Measurements from ENCODE around the gene EEF2K. TPM values are rescaled to one million over a fixed set of nuclear protein-coding genes. Genes with fewer than 3 reads are reported as not detected.
"Not testable (repeated sequence)": the region's sequence is repeated elsewhere in the genome, so short reads cannot be mapped to it uniquely, and the experiment has no call there.

The EEF2K gene
- total RNA-seq: 10 to 100 TPM; 25.7 to 26.1 TPM

DNA sequence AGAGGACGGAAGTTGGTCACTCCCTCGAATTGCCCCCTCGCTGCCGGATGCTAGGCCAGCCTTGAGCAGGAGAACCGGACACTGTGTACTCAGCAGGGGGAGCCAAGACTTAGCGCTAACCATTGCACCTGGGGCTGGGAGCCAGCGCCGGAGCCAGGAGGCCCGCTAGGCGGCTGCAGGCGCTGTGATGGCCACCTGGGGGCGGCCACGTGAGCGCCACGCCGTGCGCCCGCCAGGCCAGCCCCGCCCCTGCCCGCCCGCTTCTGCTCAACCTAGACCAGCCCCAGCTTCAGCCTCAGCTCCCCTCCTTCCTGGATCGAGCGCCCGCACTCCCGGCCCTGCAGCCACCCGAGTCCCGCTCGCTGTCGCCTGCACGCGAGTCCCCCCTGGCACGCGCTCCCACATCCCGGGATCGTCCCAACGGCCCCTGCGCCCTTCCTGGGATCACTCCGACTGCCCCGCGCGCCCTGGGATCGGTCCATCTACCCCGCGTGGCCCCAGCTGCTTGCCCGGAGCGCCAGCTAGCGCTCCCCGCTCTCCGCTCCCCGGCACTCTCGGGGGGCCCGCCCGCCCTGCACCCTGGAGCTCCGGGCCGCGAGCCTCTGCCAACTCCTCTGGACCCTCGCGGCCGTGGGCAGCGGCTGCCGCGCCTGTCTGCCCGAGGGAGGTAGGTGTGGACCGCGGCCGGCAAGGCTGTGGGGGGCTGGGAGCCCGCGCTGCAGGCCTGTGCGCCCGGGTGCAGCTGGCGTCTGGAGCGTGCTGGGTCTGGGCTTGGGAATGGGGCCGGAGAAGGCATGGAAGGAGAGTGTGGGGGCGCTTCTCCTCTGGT is at the start of gene EEF2K:
Gene EEF2K (plus strand): TSS at position 266 of the 829 bp plus-strand sequence. CDS start 19,452 bp downstream, outside the sequence.
- DNase-seq: peak; percentile 87
- POLR2A ChIA-PET: interaction anchor here (0.6 to 2.7 kb wide), 10 partner anchors 10 to 91 kb away, joined by 3 to 38 read pairs (median 4); partner anchors contain the start of gene POLR3E
- Mint-ChIP-seq H3K4me3 (peak within 1 kb of the TSS; percentile 98), H3K4me1 (peaks cover 31% of the 10 kb centered on the region), H3K36me3 (peaks cover 14% of the 10 kb centered on the region), H3K27ac (peak within 1 kb of the TSS; percentile 84), H3K27me3 (no peaks in the 10 kb centered on the region), H3K9me3 (peaks cover 4% of the 10 kb centered on the region)
- ATAC-seq (ENCODE audit: low read depth): peak; percentile 92

DNA sequence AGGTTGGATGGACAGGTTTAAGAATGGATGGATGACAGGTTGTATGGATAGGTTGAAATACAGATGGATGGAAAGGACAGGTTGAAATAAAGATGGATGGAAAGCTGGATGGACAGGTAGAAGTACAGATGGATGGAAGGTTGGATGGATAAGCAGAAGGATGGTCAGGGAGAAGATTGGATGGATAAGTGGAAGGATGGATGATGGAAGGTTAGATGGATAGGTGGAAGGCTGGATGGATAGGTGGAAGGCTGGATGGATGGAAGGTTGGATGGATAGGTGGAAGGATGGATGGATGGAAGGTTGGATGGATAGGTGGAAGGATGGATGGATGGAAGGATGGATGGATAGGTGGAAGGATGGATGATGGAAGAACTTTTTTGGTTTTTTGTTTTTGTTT is 44.7 kb upstream of the EEF2K start:
- no peak for DNase-seq
- no peak for ATAC-seq (ENCODE audit: low read depth)
- peaks cover 4% of the 10 kb centered on the region for H3K9me3 Mint-ChIP-seq
- H3K4me1 Mint-ChIP-seq: no peaks in the 10 kb centered on the region
- POLR2A ChIA-PET: no interaction called here
- no peaks in the 10 kb centered on the region for H3K36me3 Mint-ChIP-seq
- no peak overlapping the region for H3K4me3 Mint-ChIP-seq
- H3K27me3 Mint-ChIP-seq: peaks cover 16% of the 10 kb centered on the region
- H3K27ac Mint-ChIP-seq: no peak overlapping the region

DNA sequence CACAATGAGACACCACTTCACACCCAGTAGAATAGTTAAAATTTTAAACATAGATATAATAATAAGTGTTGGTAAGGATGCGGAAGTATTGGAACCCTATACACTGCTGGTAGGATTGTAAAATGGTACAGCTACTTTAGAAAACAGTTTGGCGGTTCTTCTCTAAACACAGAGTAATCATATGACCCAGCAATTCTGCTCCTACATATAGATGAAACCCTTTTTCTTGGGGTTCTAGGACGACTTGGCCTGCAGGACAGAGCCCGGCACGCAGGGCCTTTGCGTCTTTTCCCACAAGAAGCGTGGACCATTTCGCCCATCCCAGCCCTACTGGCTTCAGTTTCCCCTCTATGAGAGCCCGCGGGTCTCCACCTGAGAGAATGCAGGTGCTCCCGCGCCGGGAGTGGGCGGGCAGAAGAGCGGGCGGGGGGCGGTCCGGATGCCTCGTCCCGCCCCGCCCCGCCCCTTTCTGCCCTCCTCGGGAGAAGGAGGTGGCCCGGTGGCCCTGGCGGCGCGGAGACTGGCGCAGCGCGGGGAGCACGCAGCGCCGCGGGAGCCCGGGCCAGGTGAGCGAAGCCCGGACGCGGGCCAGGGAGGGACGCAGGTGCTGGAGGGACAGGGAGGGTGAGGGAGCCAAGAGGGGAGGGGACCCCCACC is 44.0 kb upstream of the EEF2K start, which contains the start of gene SDR42E2:
Gene SDR42E2 (plus strand): TSS at position 508 of the 657 bp plus-strand sequence. CDS start 3,077 bp downstream, outside the sequence.
- Mint-ChIP-seq H3K4me1 (no peaks in the 10 kb centered on the region), H3K36me3 (no peaks in the 10 kb centered on the region), H3K4me3 (no peak within 1 kb of the TSS), H3K27ac (no peak within 1 kb of the TSS), H3K27me3 (peaks cover 16% of the 10 kb centered on the region), H3K9me3 (peaks cover 4% of the 10 kb centered on the region)
- POLR2A ChIA-PET: no interaction called here
- DNase-seq (peak; percentile 42), ATAC-seq (ENCODE audit: low read depth) (peak; percentile 56)

DNA sequence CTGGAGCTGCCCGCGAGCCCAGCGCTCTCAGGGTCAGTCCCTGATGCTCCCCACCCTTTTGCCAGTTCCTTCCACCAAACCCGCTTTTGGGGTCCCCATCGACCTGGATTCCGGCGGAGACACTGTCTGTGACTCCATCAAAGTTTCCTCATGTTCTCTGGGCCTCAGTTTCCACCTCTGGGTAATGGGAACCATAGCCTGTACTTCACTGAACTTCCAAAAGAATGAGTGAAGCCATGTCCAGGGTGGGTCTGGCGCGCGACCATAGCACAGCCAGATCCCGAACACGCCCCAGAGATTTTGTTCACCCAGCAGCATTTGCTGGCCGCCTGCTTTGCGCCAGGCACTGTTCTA is 43.4 kb upstream of the EEF2K start:
- Mint-ChIP-seq H3K4me3 (no peak overlapping the region), H3K9me3 (peaks cover 4% of the 10 kb centered on the region), H3K27me3 (peaks cover 16% of the 10 kb centered on the region), H3K4me1 (no peaks in the 10 kb centered on the region), H3K27ac (no peak overlapping the region), H3K36me3 (no peaks in the 10 kb centered on the region)
- DNase-seq: no peak
- POLR2A ChIA-PET: no interaction called here
- ATAC-seq (ENCODE audit: low read depth): no peak

DNA sequence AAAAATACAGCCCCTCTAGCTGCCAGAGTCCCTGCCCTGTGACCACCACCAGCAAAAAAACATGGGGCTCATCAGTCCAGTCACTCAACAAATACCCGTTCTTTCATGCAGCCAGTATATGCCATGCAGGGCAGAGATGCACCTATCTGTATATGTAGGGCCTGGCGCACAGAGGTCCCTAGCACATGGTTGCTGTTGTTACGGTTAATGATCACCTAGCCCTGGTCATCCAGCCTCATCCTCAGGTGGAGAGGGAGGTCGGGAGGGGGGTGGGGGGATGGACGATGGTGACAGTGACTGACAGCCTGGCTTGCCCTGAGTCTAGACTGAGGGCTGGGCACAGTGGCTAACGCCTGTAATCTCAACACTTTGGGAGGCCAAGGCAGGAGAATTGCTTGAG is 42.3 kb upstream of the EEF2K start:
- H3K36me3 Mint-ChIP-seq: no peaks in the 10 kb centered on the region
- no peak for ATAC-seq (ENCODE audit: low read depth)
- peaks cover 4% of the 10 kb centered on the region for H3K9me3 Mint-ChIP-seq
- DNase-seq: no peak
- POLR2A ChIA-PET: no interaction called here
- H3K27ac Mint-ChIP-seq: no peak overlapping the region
- peaks cover 16% of the 10 kb centered on the region for H3K27me3 Mint-ChIP-seq
- no peaks in the 10 kb centered on the region for H3K4me1 Mint-ChIP-seq
- no peak overlapping the region for H3K4me3 Mint-ChIP-seq

DNA sequence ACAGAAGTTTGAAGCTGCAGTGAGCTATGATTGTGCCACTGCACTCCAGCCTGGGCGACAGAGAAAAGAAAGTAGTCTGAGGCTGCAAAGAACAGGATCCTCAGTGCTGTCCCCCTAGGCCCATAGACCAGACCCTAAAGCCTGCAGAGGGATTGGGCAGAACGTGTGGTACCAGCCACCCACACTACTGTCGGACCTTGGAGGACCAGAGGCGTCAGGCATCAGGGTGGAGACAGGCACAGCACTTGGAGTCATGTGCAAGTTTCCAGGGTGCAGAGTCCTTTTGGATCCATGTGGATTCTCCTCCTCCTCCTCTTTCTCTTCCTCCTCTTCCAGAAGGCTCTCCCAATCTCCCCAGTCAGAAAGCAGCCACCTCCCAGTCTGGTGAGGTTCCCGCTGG is 41.6 kb upstream of the EEF2K start:
- no peaks in the 10 kb centered on the region for H3K36me3 Mint-ChIP-seq
- H3K27me3 Mint-ChIP-seq: peaks cover 16% of the 10 kb centered on the region
- H3K9me3 Mint-ChIP-seq: peaks cover 4% of the 10 kb centered on the region
- ATAC-seq (ENCODE audit: low read depth): no peak
- H3K27ac Mint-ChIP-seq: no peak overlapping the region
- POLR2A ChIA-PET: no interaction called here
- H3K4me3 Mint-ChIP-seq: no peak overlapping the region
- no peak for DNase-seq
- H3K4me1 Mint-ChIP-seq: no peaks in the 10 kb centered on the region

DNA sequence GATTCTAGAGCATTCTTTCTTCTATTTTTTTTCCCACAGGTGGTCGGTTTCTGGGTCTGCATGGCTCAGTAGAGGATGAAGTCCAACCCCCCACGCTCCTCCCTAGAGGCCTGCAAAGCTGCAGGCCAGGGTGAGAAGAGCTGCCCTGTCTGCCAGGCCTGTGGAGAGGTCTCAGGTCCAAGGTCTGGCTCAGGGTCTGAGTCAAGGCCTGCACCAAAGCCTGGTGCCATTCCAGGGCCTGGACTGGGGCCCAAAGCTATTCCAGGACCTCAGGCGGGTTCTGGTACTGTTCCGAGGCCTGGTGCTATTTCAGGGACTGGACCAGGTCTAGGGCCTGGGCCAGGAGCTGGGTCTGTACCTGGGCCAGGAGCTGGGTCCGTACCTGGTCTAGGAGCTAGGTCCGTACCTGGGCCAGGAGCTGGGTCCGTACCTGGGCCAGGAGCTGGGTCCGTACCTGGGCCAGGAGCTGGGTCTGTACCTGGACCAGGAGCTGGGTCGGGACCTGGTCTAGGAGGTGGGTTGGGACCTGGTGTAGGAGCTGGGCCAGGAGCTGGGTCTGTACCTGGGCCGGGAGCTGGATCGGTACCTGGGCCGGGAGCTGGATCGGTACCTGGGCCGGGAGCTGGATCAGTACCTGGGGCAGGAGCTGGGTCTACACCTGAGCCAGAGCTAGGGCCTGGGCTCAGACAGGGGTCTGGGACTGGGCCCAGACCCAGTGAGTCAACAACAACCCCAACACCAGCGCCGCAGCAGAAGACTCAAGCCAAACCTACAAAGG is 40.4 kb upstream of the EEF2K start:
- H3K27me3 Mint-ChIP-seq: peaks cover 14% of the 10 kb centered on the region
- no peak overlapping the region for H3K27ac Mint-ChIP-seq

DNA sequence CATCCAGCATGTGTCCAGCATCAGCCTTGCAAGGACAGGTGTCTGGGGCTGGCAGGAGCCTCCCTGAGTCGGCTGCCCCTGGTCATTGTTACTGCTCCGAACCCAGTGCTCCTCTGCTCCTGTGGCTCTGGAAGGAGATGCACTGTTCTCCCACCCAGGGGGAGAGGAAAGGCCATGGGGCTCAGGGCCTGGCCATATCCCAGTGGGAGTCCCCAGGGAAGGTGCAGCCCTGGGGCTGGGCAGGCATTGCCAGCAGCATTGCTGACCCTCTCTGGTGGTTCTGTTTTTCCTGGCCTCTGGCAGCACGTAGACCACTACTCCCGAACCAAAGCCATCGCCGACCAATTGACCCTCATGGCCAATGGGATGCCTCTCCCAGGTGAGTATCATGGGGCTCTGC is 34.1 kb upstream of the EEF2K start:
- DNase-seq (no peak), ATAC-seq (ENCODE audit: low read depth) (no peak)
- POLR2A ChIA-PET: no interaction called here
- no peaks in the 10 kb centered on the region for H3K4me1 Mint-ChIP-seq
- no peaks in the 10 kb centered on the region for H3K27me3 Mint-ChIP-seq
- no peaks in the 10 kb centered on the region for H3K9me3 Mint-ChIP-seq
- no peak overlapping the region for H3K27ac Mint-ChIP-seq
- no peaks in the 10 kb centered on the region for H3K36me3 Mint-ChIP-seq
- no peak overlapping the region for H3K4me3 Mint-ChIP-seq

More for the DNA sequence above, 40.4 kb upstream of the EEF2K start:
- H3K4me3 Mint-ChIP-seq: no peak overlapping the region
- ATAC-seq (ENCODE audit: low read depth): no peak
- POLR2A ChIA-PET: no interaction called here
- H3K9me3 Mint-ChIP-seq: peaks cover 4% of the 10 kb centered on the region
- H3K36me3 Mint-ChIP-seq: no peaks in the 10 kb centered on the region
- no peaks in the 10 kb centered on the region for H3K4me1 Mint-ChIP-seq
- DNase-seq: no peak

DNA sequence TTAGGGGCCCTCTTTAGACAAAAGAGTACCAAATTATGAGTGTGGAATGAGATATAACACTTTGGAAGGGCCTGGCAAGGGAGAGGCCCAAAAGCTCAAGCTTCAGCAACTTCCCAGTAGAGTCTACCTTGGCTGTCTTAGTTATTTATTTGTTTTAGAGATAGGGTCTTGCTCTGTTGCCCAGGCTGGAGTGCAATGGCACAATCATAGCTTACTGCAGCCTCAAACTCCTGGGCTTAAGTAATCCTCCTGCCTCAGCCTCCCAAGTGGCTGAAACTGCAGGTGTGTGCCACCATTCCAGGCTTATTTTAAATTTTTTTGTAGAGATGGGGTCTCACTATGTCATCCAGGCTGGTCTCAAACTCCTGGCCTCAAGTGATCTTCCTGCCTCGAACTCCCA is 33.4 kb upstream of the EEF2K start:
- H3K36me3 Mint-ChIP-seq; POLR2A ChIA-PET; H3K4me1 Mint-ChIP-seq; H3K27me3 Mint-ChIP-seq; ATAC-seq (ENCODE audit: low read depth); H3K4me3 Mint-ChIP-seq; DNase-seq; H3K9me3 Mint-ChIP-seq; H3K27ac Mint-ChIP-seq: not testable (repeated sequence)

DNA sequence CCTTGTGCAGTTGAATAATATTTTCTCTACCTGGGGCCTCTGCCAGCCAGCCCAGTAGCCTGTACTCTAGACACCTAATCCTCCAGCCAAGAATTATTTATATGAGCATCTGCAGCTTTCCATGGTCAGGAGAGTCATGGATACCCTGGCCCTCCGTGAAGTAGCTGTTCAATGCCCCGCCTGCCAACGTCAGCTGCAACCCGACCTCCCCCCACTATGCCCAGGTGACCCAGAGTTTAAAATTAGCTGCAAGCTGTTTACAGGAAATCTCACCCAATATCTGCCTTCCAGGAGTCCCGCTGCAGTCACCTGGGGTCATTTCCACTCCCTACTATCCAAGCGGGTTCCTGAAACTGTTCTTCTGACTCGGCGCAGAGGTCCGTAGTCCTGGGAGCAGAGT is 31.4 kb upstream of the EEF2K start:
- no peaks in the 10 kb centered on the region for H3K36me3 Mint-ChIP-seq
- POLR2A ChIA-PET: no interaction called here
- H3K4me3 Mint-ChIP-seq: no peak overlapping the region
- H3K9me3 Mint-ChIP-seq: no peaks in the 10 kb centered on the region
- DNase-seq: no peak
- no peak for ATAC-seq (ENCODE audit: low read depth)
- H3K4me1 Mint-ChIP-seq: no peaks in the 10 kb centered on the region
- H3K27me3 Mint-ChIP-seq: no peaks in the 10 kb centered on the region
- no peak overlapping the region for H3K27ac Mint-ChIP-seq

DNA sequence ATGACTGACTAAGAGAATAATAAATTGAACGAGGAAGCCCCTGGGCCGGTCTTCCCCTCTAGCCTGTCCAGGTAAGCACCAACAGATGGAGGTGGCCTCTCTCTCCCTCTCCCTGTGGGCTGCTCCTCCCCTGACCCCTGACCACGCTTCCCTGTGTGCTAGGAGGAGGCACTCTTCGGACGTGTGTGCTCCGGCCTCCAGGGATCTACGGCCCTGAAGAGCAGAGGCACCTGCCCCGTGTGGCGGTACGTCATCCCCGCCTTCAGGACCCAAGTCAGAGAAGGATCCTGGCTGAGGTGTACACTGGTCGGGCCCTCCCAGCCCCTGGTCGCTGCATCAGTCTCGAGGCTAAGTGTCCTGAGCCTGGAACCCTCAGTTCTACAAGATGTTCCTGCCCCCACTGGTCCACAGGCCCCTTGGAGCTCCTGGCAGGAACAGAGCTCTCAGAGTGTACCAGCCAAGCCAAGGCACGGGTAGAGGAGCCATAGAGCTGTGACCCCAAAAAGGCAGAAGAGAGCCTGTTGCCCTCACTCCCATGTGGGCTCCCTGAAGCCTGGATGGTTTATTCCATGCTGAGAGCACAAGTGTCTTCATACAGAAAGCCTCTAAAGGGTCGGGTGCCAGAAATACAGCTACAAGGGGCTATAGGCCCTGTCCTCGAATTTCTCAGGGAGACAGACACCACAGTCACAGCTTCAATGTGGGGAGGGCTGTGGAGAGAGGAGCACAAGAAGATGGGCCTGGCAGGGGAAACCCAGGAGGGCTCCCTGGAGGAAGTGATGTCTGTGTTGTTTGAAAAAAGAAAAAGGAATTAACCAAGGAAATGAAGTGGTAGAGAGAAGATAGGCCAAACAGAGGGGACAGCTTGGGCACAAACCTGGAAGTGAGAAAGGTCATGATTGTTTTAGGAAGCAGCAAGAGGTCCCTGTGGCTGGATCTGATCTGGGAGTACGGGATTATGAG is 27.8 kb upstream of the EEF2K start:
- H3K4me1 Mint-ChIP-seq: no peaks in the 10 kb centered on the region
- ATAC-seq (ENCODE audit: low read depth): no peak

DNA sequence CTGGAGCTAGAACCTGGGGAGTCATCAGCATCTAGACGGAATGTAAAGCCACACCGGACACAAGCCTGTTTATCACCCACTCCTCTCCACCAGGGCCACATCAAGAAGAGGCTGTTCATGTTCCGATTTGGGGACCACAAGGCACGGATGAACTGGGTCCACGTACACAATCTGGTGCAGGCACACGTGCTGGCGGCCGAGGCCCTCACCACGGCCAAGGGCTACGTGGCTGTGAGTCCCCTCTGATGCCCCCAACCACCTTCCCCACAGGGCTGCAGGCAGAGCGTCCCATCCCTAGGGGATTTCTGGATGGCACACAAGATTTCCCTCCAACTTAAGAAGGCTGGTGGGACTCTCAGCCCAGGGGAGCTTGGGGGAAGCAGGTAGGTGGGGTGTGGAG is 24.7 kb upstream of the EEF2K start:
- Mint-ChIP-seq H3K4me1 (no peaks in the 10 kb centered on the region), H3K4me3 (no peak overlapping the region), H3K36me3 (no peaks in the 10 kb centered on the region), H3K27me3 (no peaks in the 10 kb centered on the region), H3K27ac (no peak overlapping the region), H3K9me3 (no peaks in the 10 kb centered on the region)
- DNase-seq (no peak), ATAC-seq (ENCODE audit: low read depth) (no peak)
- POLR2A ChIA-PET: no interaction called here

More for the DNA sequence above, 27.8 kb upstream of the EEF2K start:
- H3K27ac Mint-ChIP-seq: no peak overlapping the region
- H3K9me3 Mint-ChIP-seq: no peaks in the 10 kb centered on the region
- DNase-seq: no peak
- H3K27me3 Mint-ChIP-seq: no peaks in the 10 kb centered on the region
- H3K36me3 Mint-ChIP-seq: no peaks in the 10 kb centered on the region
- H3K4me3 Mint-ChIP-seq: no peak overlapping the region
- POLR2A ChIA-PET: no interaction called here

DNA sequence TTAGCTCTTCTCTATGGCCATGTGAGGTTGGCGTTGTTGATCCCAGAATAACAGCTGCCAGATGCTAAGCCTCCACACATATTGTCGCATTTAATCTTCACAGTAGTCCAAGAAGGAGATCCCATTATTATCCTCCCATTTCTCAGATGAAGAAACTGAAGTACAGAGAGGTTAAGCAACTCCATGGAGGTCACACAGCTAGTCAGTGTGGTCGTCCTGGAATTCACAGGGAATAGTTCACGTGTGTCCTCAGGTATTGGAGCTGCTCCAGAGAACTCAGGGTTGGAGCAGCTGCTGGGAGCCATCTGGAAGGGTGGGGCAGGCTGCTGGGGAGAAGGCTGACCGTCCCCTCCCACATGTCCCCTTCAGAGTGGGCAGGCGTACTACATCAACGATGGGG is 24.2 kb upstream of the EEF2K start:
- Mint-ChIP-seq H3K9me3 (no peaks in the 10 kb centered on the region), H3K4me3 (no peak overlapping the region), H3K36me3 (no peaks in the 10 kb centered on the region), H3K4me1 (no peaks in the 10 kb centered on the region), H3K27me3 (no peaks in the 10 kb centered on the region), H3K27ac (no peak overlapping the region)
- POLR2A ChIA-PET: no interaction called here
- DNase-seq (no peak), ATAC-seq (ENCODE audit: low read depth) (no peak)
